Activated CD8-positive, alpha-beta memory T cell treated with anti-CD3 and anti-CD28 coated beads, Interleukin-2, amount 50 U/mL, for 48 hours (primary cell): ENCODE data around the gene PYGB.
"Not testable (repeated sequence)": the region's sequence is repeated elsewhere in the genome, so short reads cannot be mapped to it uniquely, and the experiment has no call there.

Source experiments
- DNase-seq: peaks from one replicate; pipeline ENCODE4 v3.0.0-alpha.2; 2020

The PYGB gene

GRCh38 chr20:25296094-25297093, 48.5 kb downstream of the PYGB start:
- DNase-seq = no peak

DNA sequence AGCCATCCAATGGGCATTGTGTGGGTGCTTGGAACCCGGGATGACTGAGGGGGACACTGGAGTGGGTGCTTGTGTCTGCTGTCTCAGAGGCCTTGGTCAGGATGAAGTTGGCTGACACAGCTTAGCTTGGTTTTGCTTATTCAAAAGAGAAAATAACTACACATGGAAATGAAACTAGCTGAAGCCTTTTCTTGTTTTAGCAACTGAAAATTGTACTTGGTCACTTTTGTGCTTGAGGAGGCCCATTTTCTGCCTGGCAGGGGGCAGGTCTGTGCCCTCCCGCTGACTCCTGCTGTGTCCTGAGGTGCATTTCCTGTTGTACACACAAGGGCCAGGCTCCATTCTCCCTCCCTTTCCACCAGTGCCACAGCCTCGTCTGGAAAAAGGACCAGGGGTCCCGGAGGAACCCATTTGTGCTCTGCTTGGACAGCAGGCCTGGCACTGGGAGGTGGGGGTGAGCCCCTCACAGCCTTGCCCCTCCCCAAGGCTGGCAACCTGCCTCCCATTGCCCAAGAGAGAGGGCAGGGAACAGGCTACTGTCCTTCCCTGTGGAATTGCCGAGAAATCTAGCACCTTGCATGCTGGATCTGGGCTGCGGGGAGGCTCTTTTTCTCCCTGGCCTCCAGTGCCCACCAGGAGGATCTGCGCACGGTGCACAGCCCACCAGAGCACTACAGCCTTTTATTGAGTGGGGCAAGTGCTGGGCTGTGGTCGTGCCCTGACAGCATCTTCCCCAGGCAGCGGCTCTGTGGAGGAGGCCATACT, 49.4 kb downstream of the PYGB start:
- no peak for DNase-seq

- no peak for DNase-seq
Observed at GRCh38 chr20:25299806-25300205, 51.9 kb downstream of the PYGB start.

- DNase-seq = no peak
Observed at GRCh38 chr20:25300496-25301170, 52.7 kb downstream of the PYGB start.

DNA sequence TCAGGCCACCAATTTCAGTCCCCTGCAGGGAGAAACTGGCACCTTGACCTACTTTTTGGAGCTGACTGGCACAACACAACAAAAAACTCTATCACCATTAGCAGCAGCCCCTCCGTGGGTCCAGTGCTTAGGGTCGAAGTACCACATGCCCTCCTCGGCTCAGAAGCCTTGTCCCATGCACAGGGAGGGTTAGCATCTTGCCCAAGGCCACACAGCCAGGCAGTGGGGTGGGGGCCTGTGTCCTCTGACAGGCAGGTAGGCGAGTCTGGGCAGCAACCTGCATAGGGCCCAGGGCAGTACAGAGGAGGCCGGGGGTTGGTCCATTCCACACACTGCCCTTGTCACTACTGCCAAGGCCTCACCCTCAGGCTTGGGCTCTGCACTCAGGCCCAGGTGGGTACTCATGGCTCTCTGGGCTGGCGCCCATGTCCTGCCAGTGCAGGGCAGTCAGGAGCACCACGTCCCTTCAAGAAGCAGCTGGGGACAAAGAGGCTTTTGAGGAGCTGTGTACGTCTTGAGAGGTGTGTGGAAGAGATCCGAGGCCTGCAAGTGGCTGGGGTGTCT, 53.6 kb downstream of the PYGB start:
- no peak for DNase-seq

GRCh38 chr20:25302596-25302995, 54.7 kb downstream of the PYGB start:
- DNase-seq = no peak

- no peak for DNase-seq
Observed at GRCh38 chr20:25303292-25304024, 55.6 kb downstream of the PYGB start.

- DNase-seq = no peak
Observed at GRCh38 chr20:25304025-25304549, 56.2 kb downstream of the PYGB start.

- DNase-seq = no peak
Observed at GRCh38 chr20:25306991-25307903, 59.4 kb downstream of the PYGB start.

GRCh38 chr20:25308083-25308491, 60.2 kb downstream of the PYGB start:
- DNase-seq = no peak

DNA sequence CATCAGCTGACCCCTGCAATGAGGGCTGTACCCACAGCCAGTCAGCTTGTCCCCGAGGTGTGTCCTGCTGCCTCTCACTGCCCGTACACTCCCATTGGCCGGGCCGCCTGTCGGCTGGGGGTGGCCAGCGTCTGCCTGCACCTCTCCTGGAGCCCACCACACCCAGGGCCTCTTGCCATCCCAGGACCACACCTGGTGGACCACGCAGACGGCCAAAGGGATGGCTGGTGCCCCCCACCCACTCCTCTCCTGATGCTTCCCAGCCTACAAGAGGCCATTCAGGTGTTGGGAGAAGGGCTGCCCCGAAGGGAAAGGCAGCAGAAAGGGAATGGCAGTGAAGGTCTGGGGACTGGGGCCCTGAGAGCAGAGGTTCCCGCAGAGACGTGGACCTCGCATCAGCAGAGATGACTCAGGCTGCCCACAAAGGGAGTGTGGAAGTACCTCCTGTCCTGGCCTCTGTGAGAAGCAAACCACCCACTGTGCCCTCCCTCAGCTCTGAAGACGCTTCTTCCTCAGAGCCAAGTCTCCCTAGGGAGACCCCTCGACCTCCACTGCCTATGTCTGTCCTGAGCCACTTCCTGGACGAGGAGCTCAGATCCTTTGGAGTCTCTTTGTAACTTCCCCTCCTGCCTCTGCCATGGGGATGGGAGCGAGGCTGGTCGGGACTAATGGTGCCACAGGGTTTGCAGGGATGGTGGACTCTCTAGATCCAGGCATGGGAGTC, 60.9 kb downstream of the PYGB start:
- DNase-seq = no peak

DNA sequence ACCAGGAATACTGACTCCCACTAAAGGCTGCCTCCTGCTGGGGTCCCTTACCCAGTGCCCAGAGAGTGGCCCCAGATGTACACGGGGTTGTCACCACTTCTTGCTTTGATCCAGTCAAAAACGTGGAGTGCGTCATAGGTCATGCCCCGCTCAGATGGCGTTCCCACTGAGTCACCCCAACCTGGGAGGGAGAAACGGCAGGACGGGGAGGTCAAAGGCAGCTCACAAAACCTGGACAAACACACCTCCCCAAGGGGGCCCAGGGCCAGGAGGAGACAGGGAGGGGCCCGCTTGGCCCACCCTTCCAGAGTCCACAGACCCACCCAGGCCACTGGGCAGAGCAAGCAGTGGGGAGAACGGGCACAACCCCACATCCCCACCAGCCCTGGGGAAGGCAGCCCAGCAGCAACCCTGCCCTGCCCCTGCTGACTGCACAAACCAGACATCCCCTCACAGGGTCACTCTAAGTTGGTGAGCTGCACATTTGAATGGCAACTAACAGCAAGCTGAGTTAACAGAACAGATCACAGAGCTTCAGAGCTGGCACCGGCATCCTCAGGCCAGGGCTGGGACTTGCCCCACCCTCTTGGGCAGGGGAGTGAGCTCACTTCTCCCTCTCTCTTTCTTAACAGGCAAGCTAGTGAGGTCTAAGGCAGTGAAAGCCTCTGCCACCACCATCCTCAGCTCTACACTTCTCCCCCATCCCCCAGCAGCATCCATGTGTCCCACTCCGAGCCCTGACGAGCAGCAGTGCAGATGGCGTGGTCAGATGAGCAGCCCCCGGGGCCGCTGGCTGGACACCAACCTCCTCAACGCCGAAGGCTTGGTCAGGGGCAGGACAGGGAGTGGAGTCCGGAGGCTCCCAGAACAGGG, 61.7 kb downstream of the PYGB start:
- no peak for DNase-seq

DNA sequence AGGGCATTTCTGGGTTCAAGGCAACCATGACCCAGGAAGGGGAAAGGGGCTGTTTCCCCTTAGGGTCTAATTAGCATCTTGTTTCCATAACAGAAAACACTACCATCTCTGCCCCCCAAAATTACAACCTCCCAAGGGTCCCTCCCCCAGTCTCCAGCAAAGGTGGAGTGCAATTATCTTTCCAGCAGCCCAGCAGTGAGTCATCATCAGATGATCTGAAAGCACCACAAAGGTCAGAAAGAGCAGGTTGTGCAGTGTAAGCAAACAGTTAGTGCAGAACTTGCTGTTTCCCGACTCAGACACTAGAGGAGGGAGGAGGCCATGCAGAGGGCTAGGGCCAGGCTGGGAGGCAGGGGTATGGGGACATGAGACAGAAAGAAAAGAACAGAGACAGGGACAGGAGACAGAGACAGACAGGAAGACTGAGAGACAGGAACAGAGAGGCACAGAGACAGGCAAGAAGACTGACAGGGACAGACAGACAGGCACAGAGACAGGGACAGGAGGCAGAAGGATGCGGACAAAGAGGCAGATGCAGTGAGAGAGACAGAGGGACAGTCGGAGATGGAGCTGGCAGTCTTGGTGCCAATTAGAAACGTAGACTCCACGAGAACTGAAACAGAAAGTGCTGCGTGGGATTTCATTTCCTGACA, 62.5 kb downstream of the PYGB start:
- DNase-seq = no peak

GRCh38 chr20:25310921-25311728, 63.2 kb downstream of the PYGB start:
- no peak for DNase-seq

GRCh38 chr20:25312716-25313115, 64.8 kb downstream of the PYGB start:
- not testable (repeated sequence) for DNase-seq

DNA sequence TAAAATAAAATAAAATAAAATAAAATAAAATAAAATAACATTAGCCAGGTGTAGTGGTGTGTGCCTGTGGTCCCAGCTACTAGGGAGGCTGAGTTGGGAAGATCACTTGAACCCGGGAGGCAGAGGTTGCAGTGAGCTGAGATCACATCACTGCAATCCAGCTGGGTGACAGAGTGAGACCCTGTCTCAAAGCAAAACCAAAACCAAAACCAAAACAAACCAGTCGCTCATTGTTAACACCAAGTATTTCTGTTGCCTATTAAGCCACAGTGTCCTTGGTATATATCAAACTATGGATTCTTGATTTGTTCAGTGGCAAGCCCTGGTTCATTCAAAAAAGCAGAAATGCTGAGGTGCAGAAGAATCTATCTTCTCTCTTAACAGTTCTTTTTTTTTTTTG, 65.7 kb downstream of the PYGB start:
- DNase-seq = no peak
